OCI-LY1 (cell line): Measurements from ENCODE around the gene INPP5B.

Experiments
- CTCF ChIP-seq: fragments of 200-600 bp; sonication (generic), shearing (Covaris generic); IDR thresholded peaks from 2 replicates; pipeline ENCODE4 v1.5.1; 2017; ENCODE audit warnings: mild to moderate bottlenecking, antibody characterized with exemption, low read length, moderate library complexity, mixed read lengths
- EZH2 ChIP-seq: fragments of 200-600 bp; sonication (generic), shearing (Covaris generic); IDR thresholded peaks from 2 replicates; pipeline ENCODE4 v1.8.0; 2017; ENCODE audit warnings: borderline replicate concordance, mixed run types, mild to moderate bottlenecking, antibody characterized with exemption, low read length, moderate library complexity, mixed read lengths

GRCh38 chr1:37965301-37965700 lies 18.4 kb upstream of the INPP5B start:
- TF ChIP-seq CTCF (no peak), EZH2 (no peak)
